AG04450 (cell line): ENCODE measurements around the gene SEC16A. TPM values are rescaled to one million over a fixed set of nuclear protein-coding genes. Genes with fewer than 3 reads are reported as not detected.

ENCODE experiments used
- CTCF ChIA-PET: fragments of 300-600, 350-600 bp; formaldehyde crosslinking; extraction: SDS; loops from one replicate; lab custom pipeline; 2022; ENCODE audit warnings: antibody characterized with exemption, inconsistent platforms; lab: Charles Lee
- POLR2A ChIA-PET: fragments of 350-600 bp; formaldehyde crosslinking; extraction: SDS; loops from one replicate; lab custom pipeline; 2021; ENCODE audit warnings: antibody characterized with exemption, inconsistent platforms; lab: Yijun Ruan, JAX
- DNase-seq: peaks from one replicate; pipeline ENCODE4 v3.0.0-alpha.2; 2011; ENCODE audit warnings: low read depth, low spot score
- H3K27ac ChIP-seq: one replicate; pipeline ENCODE4 v1.5.1; 2012; ENCODE audit warnings: low read depth, low read length, control low read depth
- H3K27me3 ChIP-seq: one replicate; pipeline ENCODE4 v1.6.0; 2012; ENCODE audit warnings: low read length; ENCODE audit not compliant: control insufficient read depth, insufficient read depth
- H3K4me3 ChIP-seq: 2 replicates; pipeline ENCODE4 v1.5.1; 2011; ENCODE audit warnings: mild to moderate bottlenecking, low read depth, low read length, control low read depth
- H3K9me3 ChIP-seq: 2 replicates; pipeline ENCODE4 v1.5.1; 2012; ENCODE audit warnings: low read length; ENCODE audit not compliant: control insufficient read depth, insufficient read depth
- CTCF ChIP-seq: IDR thresholded peaks from 2 replicates; pipeline ENCODE4 v1.5.1; 2011; ENCODE audit warnings: low read depth, low read length, control low read depth, inconsistent platforms
- polyA plus RNA-seq: library from polyadenylated mRNA; depleted of rRNA; stranded (reverse); fragments of >200 nt; gene quantifications from 2 replicates; pipeline ENCODE4 v1.2.3, GENCODE V29; 2011

Gene SEC16A
- polyA plus RNA-seq, 1 experiment = 23.2 TPM

- CTCF ChIA-PET = interaction anchor here (0.6 to 1.1 kb wide), 3 partner anchors 8 to 34 kb away, joined by 3 to 4 read pairs (median 3); no protein-coding TSS in a partner anchor
- POLR2A ChIA-PET = interaction anchor here (0.7 kb wide), 1 partner anchor 18 kb away, joined by 3 read pairs; no protein-coding TSS in a partner anchor
- TF ChIP-seq CTCF = no peak
- Histone ChIP-seq H3K27me3 (no peaks in the 10 kb centered on the region), H3K9me3 (no peaks in the 10 kb centered on the region), H3K27ac (no peak overlapping the region), H3K4me3 (no peak overlapping the region)
- DNase-seq = no peak
Measured at GRCh38 chr9:136521537-136521936, 38.7 kb upstream of the SEC16A start.

- POLR2A ChIA-PET = no interaction called here
- CTCF ChIA-PET = no interaction called here
- H3K9me3 ChIP-seq = no peaks in the 10 kb centered on the region
- no peak for TF ChIP-seq CTCF
- H3K27me3 ChIP-seq = no peaks in the 10 kb centered on the region
- H3K4me3 ChIP-seq = no peak overlapping the region
- DNase-seq = no peak
- no peak overlapping the region for H3K27ac ChIP-seq
Measured at GRCh38 chr9:136520053-136520540, 37.3 kb upstream of the SEC16A start.

GRCh38 chr9:136519263-136520052 lies 36.6 kb upstream of the SEC16A start:
- Histone ChIP-seq H3K27me3 (no peaks in the 10 kb centered on the region), H3K9me3 (no peaks in the 10 kb centered on the region), H3K4me3 (no peak overlapping the region), H3K27ac (no peak overlapping the region)
- CTCF ChIA-PET = no interaction called here
- no peak for TF ChIP-seq CTCF
- POLR2A ChIA-PET = no interaction called here
- no peak for DNase-seq

- H3K4me3 ChIP-seq = no peak overlapping the region
- no peak overlapping the region for H3K27ac ChIP-seq
- ChIA-PET POLR2A (no interaction called here), CTCF (no interaction called here)
- no peak for DNase-seq
- no peaks in the 10 kb centered on the region for H3K9me3 ChIP-seq
- no peak for TF ChIP-seq CTCF
- H3K27me3 ChIP-seq = no peaks in the 10 kb centered on the region
Measured at GRCh38 chr9:136518623-136519022, 35.8 kb upstream of the SEC16A start.

- no peak for DNase-seq
- ChIA-PET POLR2A (no interaction called here), CTCF (no interaction called here)
- Histone ChIP-seq H3K4me3 (no peak overlapping the region), H3K27ac (no peak overlapping the region), H3K27me3 (no peaks in the 10 kb centered on the region), H3K9me3 (peaks cover 6% of the 10 kb centered on the region; the same call in 1 of the 2 replicates)
- no peak for TF ChIP-seq CTCF
Measured at GRCh38 chr9:136517950-136518349, 35.1 kb upstream of the SEC16A start.
